Liver (tissue), 9 donors: Measurements from ENCODE around the gene DEDD2. TPM values are rescaled to one million over a fixed set of nuclear protein-coding genes. Genes with fewer than 3 reads are reported as not detected.

ENCODE experiments used
- DNase-seq: peaks from one replicate; pipeline ENCODE4 v3.0.0-alpha.2; 2017; ENCODE audit warnings: low spot score
- H3K27ac ChIP-seq, 2 donors: one replicate each; pipeline ENCODE4 v1.7.0; 2013; ENCODE audit warnings: inconsistent platforms in 2 of 2, low read length in 2 of 2, control low read depth in 1 of 2, low read depth in 1 of 2, mild to moderate bottlenecking in 1 of 2
- H3K27me3 ChIP-seq, 4 donors: one replicate each; pipeline versions ENCODE4 v1.6.1 to v1.7.0; 2013; ENCODE audit warnings: low read length in 3 of 4, inconsistent platforms in 1 of 4, mild to moderate bottlenecking in 1 of 4, moderate library complexity in 1 of 4; ENCODE audit not compliant: control insufficient read depth in 4 of 4, insufficient read depth in 4 of 4
- H3K36me3 ChIP-seq, 4 donors: one replicate each; pipeline versions ENCODE4 v1.6.1 to v1.7.0; 2013; ENCODE audit warnings: low read length in 3 of 4, mild to moderate bottlenecking in 3 of 4, low read depth in 1 of 4, moderate library complexity in 1 of 4; ENCODE audit not compliant: control insufficient read depth in 4 of 4, insufficient read depth in 3 of 4
- H3K4me1 ChIP-seq, 4 donors: one replicate each; pipeline versions ENCODE4 v1.6.1 to v1.7.0; 2013; ENCODE audit warnings: low read length in 3 of 4, mild to moderate bottlenecking in 3 of 4, moderate library complexity in 1 of 4; ENCODE audit not compliant: control insufficient read depth in 4 of 4, insufficient read depth in 4 of 4
- H3K4me3 ChIP-seq, 3 donors: one replicate each; pipeline versions ENCODE4 v1.6.1 to v1.7.0; 2013; ENCODE audit warnings: low read length in 3 of 3, control low read depth in 1 of 3, low read depth in 1 of 3, mild to moderate bottlenecking in 1 of 3
- H3K9ac ChIP-seq, 2 donors: one replicate each; pipeline ENCODE4 v1.7.0; 2013; ENCODE audit warnings: low read length in 2 of 2, mild to moderate bottlenecking in 2 of 2, moderate library complexity in 2 of 2, control low read depth in 1 of 2, low read depth in 1 of 2
- H3K9me3 ChIP-seq, 4 donors: one replicate each; pipeline versions ENCODE4 v1.6.1 to v1.7.0; 2013; ENCODE audit warnings: low read length in 3 of 4; ENCODE audit not compliant: control insufficient read depth in 4 of 4
- EGR1 ChIP-seq, 2 donors: IDR thresholded peaks; 2 replicates each; pipeline ENCODE4 v1.6.1; 2016 to 2018; ENCODE audit warnings: antibody characterized with exemption in 2 of 2, low read depth in 2 of 2
- FOXA1 ChIP-seq: IDR thresholded peaks from 2 replicates; pipeline ENCODE4 v1.6.1; 2016; ENCODE audit warnings: antibody characterized with exemption
- FOXA2 ChIP-seq: IDR thresholded peaks from 2 replicates; pipeline ENCODE4 v1.6.1; 2016; ENCODE audit warnings: antibody characterized with exemption
- GABPA ChIP-seq, 2 donors: IDR thresholded peaks in 1 of 2; conservative IDR thresholded peaks in 1 of 2; 2 replicates each; pipeline ENCODE4 v1.6.1; 2016; ENCODE audit warnings: antibody characterized with exemption in 2 of 2, mild to moderate bottlenecking in 1 of 2, moderate library complexity in 1 of 2
- HNF4A ChIP-seq, 2 donors: conservative IDR thresholded peaks; 2 replicates each; pipeline ENCODE4 v1.6.1; 2016; ENCODE audit warnings: antibody characterized with exemption in 2 of 2, mild to moderate bottlenecking in 2 of 2
- HNF4G ChIP-seq: IDR thresholded peaks from 2 replicates; pipeline ENCODE4 v1.6.1; 2016; ENCODE audit warnings: antibody characterized with exemption
- NR2F2 ChIP-seq: IDR thresholded peaks from 2 replicates; pipeline ENCODE4 v1.6.1; 2016; ENCODE audit warnings: antibody characterized with exemption
- RAD21 ChIP-seq, 2 donors: IDR thresholded peaks; 2 replicates each; pipeline ENCODE4 v1.6.1; 2016; ENCODE audit warnings: antibody characterized with exemption in 2 of 2, mild to moderate bottlenecking in 2 of 2
- RXRA ChIP-seq, 2 donors: IDR thresholded peaks; 2 replicates each; pipeline ENCODE4 v1.6.1; 2017 to 2018; ENCODE audit warnings: antibody characterized with exemption in 2 of 2, mild to moderate bottlenecking in 1 of 2
- SP1 ChIP-seq: IDR thresholded peaks from 2 replicates; pipeline ENCODE4 v1.6.1; 2018; ENCODE audit warnings: antibody characterized with exemption, mild to moderate bottlenecking
- TAF1 ChIP-seq: conservative IDR thresholded peaks from 2 replicates; pipeline ENCODE4 v1.6.1; 2016; ENCODE audit warnings: antibody characterized with exemption, mild to moderate bottlenecking
- YY1 ChIP-seq: IDR thresholded peaks from 2 replicates; pipeline ENCODE4 v1.6.1; 2016; ENCODE audit warnings: antibody characterized with exemption, mild to moderate bottlenecking
- WGBS: extraction: QIAGEN DNeasy Blood & Tissue Kit; methylation state at CpG from one replicate; pipeline ENCODE4 v1.1.7; 2013; 5-methylcytosine and 5-hydroxymethylcytosine counted together
- polyA plus RNA-seq, 2 donors: library from polyadenylated mRNA; stranded (reverse) in 1 of 2; unstranded in 1 of 2; fragments of 200-250 nt in 1 of 2; fragments of >200 nt in 1 of 2; fragmentation: Nextera tagmentation in 1 of 2; extraction: Ambion mirVana in 1 of 2; gene quantifications; one replicate each; pipeline versions ENCODE4 v1.2.1 to v1.2.3, GENCODE V29; 2013 to 2015
- total RNA-seq, 2 donors: library from RNA; depleted of rRNA; stranded (reverse); fragments of >200 nt; gene quantifications; one replicate each; pipeline ENCODE4 v1.2.3, GENCODE V29; 2014
- TF ChIP-seq, protein P1 (sequence below): IDR thresholded peaks from 2 replicates; pipeline ENCODE4 v1.6.1; 2016; ENCODE audit warnings: antibody characterized with exemption, mild to moderate bottlenecking
- TF ChIP-seq, protein P2 (sequence below): IDR thresholded peaks from 2 replicates; pipeline ENCODE4 v1.6.1; 2016; ENCODE audit warnings: antibody characterized with exemption
- TF ChIP-seq, protein P3 (sequence below): IDR thresholded peaks from 2 replicates; pipeline ENCODE4 v1.6.1; 2016; ENCODE audit warnings: antibody characterized with exemption
- TF ChIP-seq, protein P4 (sequence below): IDR thresholded peaks from 2 replicates; pipeline ENCODE4 v1.6.1; 2016; ENCODE audit warnings: antibody characterized with exemption
- TF ChIP-seq, protein P5 (sequence below): fragments of 150-350 bp; IDR thresholded peaks from 2 replicates; pipeline ENCODE4 v1.5.1; 2017; ENCODE audit warnings: improper control_type of control experiment, low read depth, low read length; ENCODE audit not compliant: missing input control
- donor health status: healthy.
- donor health status: healthy.
- donor health status: healthy.
- donor health status: healthy.
- donor health status: healthy.

Gene DEDD2
- total and polyA plus RNA-seq, 4 donors, result 9.6 to 47.1 (median 16.4) TPM

DNA sequence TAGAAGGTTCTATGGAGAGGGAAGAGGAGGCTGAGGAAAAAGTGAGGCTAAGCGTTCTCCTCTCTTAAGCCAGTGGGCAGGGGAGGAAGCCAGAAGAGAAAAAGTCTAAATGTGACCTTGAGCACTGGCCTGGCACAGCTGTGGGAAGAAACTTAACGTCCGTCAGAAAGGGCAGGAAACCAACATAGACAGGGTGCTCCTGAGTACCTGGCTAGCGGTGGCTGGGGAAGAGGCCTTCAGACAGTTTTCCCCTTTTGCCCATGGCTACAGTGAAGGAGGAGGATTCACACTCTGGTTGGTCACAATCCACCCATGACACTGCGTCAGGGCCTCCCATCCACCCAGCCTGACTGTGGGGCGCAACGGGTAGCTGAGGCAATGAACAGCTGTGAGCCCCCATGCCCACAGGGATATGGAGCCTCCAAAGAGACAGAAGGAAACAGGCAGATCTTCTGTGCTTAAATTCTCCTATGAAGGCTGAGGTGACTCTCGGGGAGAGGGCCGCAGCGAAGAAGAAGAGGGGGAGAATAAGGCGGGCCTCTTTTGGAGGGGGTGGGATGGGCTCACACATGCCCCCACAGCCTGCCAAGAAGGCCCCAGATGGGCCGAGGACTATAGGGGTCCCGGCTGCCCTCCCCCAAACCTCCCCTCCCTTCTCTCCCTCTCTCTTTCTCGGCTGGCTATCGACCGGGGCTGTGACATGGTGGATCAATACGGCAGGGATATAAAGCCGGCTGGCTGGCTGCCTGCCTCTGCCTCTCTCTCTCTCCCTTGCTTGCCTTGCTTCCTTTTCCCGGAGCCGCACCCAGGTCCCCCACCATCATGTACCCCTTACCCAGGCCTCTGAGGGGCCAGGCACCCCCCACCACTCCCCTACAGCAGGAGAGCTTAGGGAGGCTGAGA, 65.4 kb downstream of the DEDD2 start:
- TF ChIP-seq, protein P1, sequence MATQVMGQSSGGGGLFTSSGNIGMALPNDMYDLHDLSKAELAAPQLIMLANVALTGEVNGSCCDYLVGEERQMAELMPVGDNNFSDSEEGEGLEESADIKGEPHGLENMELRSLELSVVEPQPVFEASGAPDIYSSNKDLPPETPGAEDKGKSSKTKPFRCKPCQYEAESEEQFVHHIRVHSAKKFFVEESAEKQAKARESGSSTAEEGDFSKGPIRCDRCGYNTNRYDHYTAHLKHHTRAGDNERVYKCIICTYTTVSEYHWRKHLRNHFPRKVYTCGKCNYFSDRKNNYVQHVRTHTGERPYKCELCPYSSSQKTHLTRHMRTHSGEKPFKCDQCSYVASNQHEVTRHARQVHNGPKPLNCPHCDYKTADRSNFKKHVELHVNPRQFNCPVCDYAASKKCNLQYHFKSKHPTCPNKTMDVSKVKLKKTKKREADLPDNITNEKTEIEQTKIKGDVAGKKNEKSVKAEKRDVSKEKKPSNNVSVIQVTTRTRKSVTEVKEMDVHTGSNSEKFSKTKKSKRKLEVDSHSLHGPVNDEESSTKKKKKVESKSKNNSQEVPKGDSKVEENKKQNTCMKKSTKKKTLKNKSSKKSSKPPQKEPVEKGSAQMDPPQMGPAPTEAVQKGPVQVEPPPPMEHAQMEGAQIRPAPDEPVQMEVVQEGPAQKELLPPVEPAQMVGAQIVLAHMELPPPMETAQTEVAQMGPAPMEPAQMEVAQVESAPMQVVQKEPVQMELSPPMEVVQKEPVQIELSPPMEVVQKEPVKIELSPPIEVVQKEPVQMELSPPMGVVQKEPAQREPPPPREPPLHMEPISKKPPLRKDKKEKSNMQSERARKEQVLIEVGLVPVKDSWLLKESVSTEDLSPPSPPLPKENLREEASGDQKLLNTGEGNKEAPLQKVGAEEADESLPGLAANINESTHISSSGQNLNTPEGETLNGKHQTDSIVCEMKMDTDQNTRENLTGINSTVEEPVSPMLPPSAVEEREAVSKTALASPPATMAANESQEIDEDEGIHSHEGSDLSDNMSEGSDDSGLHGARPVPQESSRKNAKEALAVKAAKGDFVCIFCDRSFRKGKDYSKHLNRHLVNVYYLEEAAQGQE, result no peak
- TF ChIP-seq FOXA2 (no peak), YY1 (no peak), FOXA1 (no peak), GABPA (IDR thresholded peaks at IDR 0.05 in 1 of 2, conservative IDR thresholded peaks at IDR 0.05 in 1 of 2) (no peak), HNF4G (no peak), TAF1 (no peak), SP1 (no peak), RAD21 (IDR thresholded peaks at IDR 0.05) (no peak), HNF4A (conservative IDR thresholded peaks at IDR 0.05) (no peak), EGR1 (IDR thresholded peaks at IDR 0.05; ENCODE audit: low read depth in 2 of 2) (no peak), NR2F2 (no peak), RXRA (IDR thresholded peaks at IDR 0.05) (no peak)
- TF ChIP-seq, protein P2, sequence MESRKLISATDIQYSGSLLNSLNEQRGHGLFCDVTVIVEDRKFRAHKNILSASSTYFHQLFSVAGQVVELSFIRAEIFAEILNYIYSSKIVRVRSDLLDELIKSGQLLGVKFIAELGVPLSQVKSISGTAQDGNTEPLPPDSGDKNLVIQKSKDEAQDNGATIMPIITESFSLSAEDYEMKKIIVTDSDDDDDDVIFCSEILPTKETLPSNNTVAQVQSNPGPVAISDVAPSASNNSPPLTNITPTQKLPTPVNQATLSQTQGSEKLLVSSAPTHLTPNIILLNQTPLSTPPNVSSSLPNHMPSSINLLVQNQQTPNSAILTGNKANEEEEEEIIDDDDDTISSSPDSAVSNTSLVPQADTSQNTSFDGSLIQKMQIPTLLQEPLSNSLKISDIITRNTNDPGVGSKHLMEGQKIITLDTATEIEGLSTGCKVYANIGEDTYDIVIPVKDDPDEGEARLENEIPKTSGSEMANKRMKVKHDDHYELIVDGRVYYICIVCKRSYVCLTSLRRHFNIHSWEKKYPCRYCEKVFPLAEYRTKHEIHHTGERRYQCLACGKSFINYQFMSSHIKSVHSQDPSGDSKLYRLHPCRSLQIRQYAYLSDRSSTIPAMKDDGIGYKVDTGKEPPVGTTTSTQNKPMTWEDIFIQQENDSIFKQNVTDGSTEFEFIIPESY, result no peak
- TF ChIP-seq, protein P3, sequence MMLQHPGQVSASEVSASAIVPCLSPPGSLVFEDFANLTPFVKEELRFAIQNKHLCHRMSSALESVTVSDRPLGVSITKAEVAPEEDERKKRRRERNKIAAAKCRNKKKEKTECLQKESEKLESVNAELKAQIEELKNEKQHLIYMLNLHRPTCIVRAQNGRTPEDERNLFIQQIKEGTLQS, result no peak
- TF ChIP-seq, protein P4, sequence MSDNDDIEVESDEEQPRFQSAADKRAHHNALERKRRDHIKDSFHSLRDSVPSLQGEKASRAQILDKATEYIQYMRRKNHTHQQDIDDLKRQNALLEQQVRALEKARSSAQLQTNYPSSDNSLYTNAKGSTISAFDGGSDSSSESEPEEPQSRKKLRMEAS, result no peak
- TF ChIP-seq, protein P5, sequence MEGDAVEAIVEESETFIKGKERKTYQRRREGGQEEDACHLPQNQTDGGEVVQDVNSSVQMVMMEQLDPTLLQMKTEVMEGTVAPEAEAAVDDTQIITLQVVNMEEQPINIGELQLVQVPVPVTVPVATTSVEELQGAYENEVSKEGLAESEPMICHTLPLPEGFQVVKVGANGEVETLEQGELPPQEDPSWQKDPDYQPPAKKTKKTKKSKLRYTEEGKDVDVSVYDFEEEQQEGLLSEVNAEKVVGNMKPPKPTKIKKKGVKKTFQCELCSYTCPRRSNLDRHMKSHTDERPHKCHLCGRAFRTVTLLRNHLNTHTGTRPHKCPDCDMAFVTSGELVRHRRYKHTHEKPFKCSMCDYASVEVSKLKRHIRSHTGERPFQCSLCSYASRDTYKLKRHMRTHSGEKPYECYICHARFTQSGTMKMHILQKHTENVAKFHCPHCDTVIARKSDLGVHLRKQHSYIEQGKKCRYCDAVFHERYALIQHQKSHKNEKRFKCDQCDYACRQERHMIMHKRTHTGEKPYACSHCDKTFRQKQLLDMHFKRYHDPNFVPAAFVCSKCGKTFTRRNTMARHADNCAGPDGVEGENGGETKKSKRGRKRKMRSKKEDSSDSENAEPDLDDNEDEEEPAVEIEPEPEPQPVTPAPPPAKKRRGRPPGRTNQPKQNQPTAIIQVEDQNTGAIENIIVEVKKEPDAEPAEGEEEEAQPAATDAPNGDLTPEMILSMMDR, result no peak
- Histone ChIP-seq H3K36me3 (no peaks in the 10 kb centered on the region), H3K9me3 (no peaks in the 10 kb centered on the region), H3K4me3 (no peak overlapping the region), H3K27ac (no peak overlapping the region), H3K4me1 (peaks cover 0 to 22% (median 11%) of the 10 kb centered on the region in 4 donors), H3K27me3 (no peaks in the 10 kb centered on the region), H3K9ac (no peak overlapping the region)
- no peak for DNase-seq
- 49% methylated on average over 20 of the region's 20 CpGs for WGBS
